ENCODE measurements around the gene CACNA2D3. TPM values are rescaled to one million over a fixed set of nuclear protein-coding genes. Genes with fewer than 3 reads are reported as not detected.

The CACNA2D3 gene
- polyA plus RNA-seq, 3 donors = 8.3 to 21.5 (median 10.4) TPM

DNA sequence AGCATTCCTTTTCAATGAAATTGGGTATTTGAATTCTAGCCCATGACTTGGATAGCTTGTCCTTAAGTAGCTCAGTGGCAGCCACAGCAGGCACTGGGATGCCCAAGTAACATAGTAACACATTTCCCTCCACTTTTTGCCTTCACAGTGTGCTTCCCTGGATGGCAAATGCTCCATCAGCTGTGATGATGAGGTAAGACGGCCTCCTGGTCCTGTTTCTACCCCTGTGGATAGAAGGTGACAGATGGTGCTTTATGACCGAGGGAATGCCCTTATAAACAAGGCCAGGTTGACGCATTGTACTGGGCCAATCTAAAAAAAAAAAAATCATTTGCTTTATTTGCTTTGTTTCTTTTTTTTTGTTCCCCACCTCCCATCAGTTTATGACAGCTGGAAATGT is 847.3 kb downstream of the CACNA2D3 start:
- no peaks in the 10 kb centered on the region for H3K27me3 Mint-ChIP-seq (ENCODE audit: low read depth in 3 of 3)
- no peaks in the 10 kb centered on the region for H4K20me1 ChIP-seq (ENCODE audit: insufficient read depth, low read length)
- H3K9me3 ChIP-seq (replicated peaks in 1 of 2; ENCODE audit: control insufficient read depth in 1 of 2, insufficient read depth in 1 of 2, low read length in 2 of 2) = no peaks in the 10 kb centered on the region
- H3K27ac Mint-ChIP-seq = peak overlapping the region; percentile 37 to 89 (median 80)
- peaks cover 0 to 3% (median 2%) of the 10 kb centered on the region in 7 donors for H3K9me3 Mint-ChIP-seq
- H2AFZ ChIP-seq (ENCODE audit: insufficient read depth, low read depth, low read length, poor library complexity, severe bottlenecking) = no peak overlapping the region
- peaks cover 32 to 36% of the 10 kb centered on the region in 2 donors for H3K36me3 Mint-ChIP-seq
- DNase-seq = no peak
- peak overlapping the region; percentile 43 to 79 for H3K27ac ChIP-seq (ENCODE audit: low read depth in 1 of 2, low read length in 2 of 2)
- TF ChIP-seq, protein P1, sequence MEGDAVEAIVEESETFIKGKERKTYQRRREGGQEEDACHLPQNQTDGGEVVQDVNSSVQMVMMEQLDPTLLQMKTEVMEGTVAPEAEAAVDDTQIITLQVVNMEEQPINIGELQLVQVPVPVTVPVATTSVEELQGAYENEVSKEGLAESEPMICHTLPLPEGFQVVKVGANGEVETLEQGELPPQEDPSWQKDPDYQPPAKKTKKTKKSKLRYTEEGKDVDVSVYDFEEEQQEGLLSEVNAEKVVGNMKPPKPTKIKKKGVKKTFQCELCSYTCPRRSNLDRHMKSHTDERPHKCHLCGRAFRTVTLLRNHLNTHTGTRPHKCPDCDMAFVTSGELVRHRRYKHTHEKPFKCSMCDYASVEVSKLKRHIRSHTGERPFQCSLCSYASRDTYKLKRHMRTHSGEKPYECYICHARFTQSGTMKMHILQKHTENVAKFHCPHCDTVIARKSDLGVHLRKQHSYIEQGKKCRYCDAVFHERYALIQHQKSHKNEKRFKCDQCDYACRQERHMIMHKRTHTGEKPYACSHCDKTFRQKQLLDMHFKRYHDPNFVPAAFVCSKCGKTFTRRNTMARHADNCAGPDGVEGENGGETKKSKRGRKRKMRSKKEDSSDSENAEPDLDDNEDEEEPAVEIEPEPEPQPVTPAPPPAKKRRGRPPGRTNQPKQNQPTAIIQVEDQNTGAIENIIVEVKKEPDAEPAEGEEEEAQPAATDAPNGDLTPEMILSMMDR (IDR thresholded peaks at IDR 0.05) = no peak
- peaks cover 23 to 29% of the 10 kb centered on the region in 2 donors for H3K36me3 ChIP-seq (replicated peaks in 1 of 2; ENCODE audit: control insufficient read depth in 1 of 2, insufficient read depth in 2 of 2, low read length in 2 of 2)
- peaks cover 78% of the 10 kb centered on the region for H3K4me1 Mint-ChIP-seq
- H3K27me3 ChIP-seq (ENCODE audit: control insufficient read depth in 2 of 2, insufficient read depth in 2 of 2, low read length in 2 of 2) = no peaks in the 10 kb centered on the region
- peaks cover 67 to 72% of the 10 kb centered on the region in 2 donors for H3K4me1 ChIP-seq (ENCODE audit: control insufficient read depth in 1 of 2, insufficient read depth in 2 of 2, low read length in 2 of 2)
- no peak overlapping the region for H3K9ac ChIP-seq (ENCODE audit: insufficient read depth, low read length, poor library complexity, severe bottlenecking)
- peaks cover 53% of the 10 kb centered on the region for H3K79me2 ChIP-seq (ENCODE audit: insufficient read depth, low read length)
- H3K4me2 ChIP-seq (replicated peaks; ENCODE audit: extremely low read depth, low read length, poor library complexity, severe bottlenecking) = peak overlapping the region; percentile 88
- H3K4me3 ChIP-seq (replicated peaks in 1 of 3; ENCODE audit: low read depth in 2 of 3, low read length in 3 of 3) = peak overlapping the region in 2 of 3 experiments; percentile 10 to 81
- no CpG with 5 or more reads among the region's 3 CpGs for WGBS (ENCODE audit: insufficient coverage)
- intact Hi-C loops (cut with micrococcal nuclease) = no loop called here
- peak overlapping the region; percentile 56 to 78 for H3K4me3 Mint-ChIP-seq

DNA sequence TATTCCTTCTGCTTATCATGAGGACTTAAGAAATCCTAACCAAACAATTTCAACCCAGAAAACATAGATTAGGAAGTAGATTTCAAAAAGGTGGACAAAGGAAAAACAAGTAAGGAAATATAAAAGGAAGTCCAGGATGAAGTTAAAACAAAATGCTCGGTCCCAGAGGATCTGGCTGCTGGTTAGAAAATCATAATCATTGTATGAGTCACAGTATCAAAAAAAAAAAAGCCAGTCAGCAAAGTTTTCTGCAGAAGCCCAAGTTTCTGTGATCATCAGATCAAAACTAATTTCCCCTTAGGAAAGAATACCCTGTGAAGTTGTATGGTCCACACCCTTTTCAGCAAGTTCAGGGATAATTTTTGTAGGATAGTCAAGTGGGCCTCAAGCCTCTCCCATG is 848.5 kb downstream of the CACNA2D3 start:
- peaks cover 23 to 30% of the 10 kb centered on the region in 2 donors for H3K36me3 ChIP-seq (replicated peaks in 1 of 2; ENCODE audit: control insufficient read depth in 1 of 2, insufficient read depth in 2 of 2, low read length in 2 of 2)
- Mint-ChIP-seq H3K27me3 (ENCODE audit: low read depth in 3 of 3) (no peaks in the 10 kb centered on the region), H3K4me3 (peak overlapping the region in 1 of 2 donors; percentile 29), H3K27ac (peak overlapping the region in 4 of 7 donors; percentile 41 to 84 (median 69)), H3K9me3 (peaks cover 0 to 2% (median 0%) of the 10 kb centered on the region in 7 donors), H3K36me3 (peaks cover 39 to 45% of the 10 kb centered on the region in 2 donors), H3K4me1 (peaks cover 71% of the 10 kb centered on the region)
- H4K20me1 ChIP-seq (ENCODE audit: insufficient read depth, low read length) = no peaks in the 10 kb centered on the region
- TF ChIP-seq, protein P1 (IDR thresholded peaks at IDR 0.05) = no peak
- intact Hi-C loops (cut with micrococcal nuclease) = no loop called here
- WGBS (ENCODE audit: insufficient coverage) = no CpG with 5 or more reads among the region's 1 CpG
- no peaks in the 10 kb centered on the region for H3K27me3 ChIP-seq (ENCODE audit: control insufficient read depth in 2 of 2, insufficient read depth in 2 of 2, low read length in 2 of 2)
- no peak overlapping the region for H2AFZ ChIP-seq (ENCODE audit: insufficient read depth, low read depth, low read length, poor library complexity, severe bottlenecking)
- no peak overlapping the region for H3K9ac ChIP-seq (ENCODE audit: insufficient read depth, low read length, poor library complexity, severe bottlenecking)
- peak in 2 of 3 donors; percentile 12 for DNase-seq
- H3K79me2 ChIP-seq (ENCODE audit: insufficient read depth, low read length) = peaks cover 63% of the 10 kb centered on the region
- peaks cover 60% of the 10 kb centered on the region in 2 donors for H3K4me1 ChIP-seq (ENCODE audit: control insufficient read depth in 1 of 2, insufficient read depth in 2 of 2, low read length in 2 of 2)
- peak overlapping the region in 1 of 3 experiments; percentile 2 for H3K4me3 ChIP-seq (replicated peaks in 1 of 3; ENCODE audit: low read depth in 2 of 3, low read length in 3 of 3)
- no peaks in the 10 kb centered on the region for H3K9me3 ChIP-seq (replicated peaks in 1 of 2; ENCODE audit: control insufficient read depth in 1 of 2, insufficient read depth in 1 of 2, low read length in 2 of 2)
- H3K27ac ChIP-seq (ENCODE audit: low read depth in 1 of 2, low read length in 2 of 2) = peak overlapping the region in 1 of 2 donors; percentile 43
- peak overlapping the region; percentile 36 for H3K4me2 ChIP-seq (replicated peaks; ENCODE audit: extremely low read depth, low read length, poor library complexity, severe bottlenecking)

Measured in CD14-positive monocyte (primary cell).